GM08714 (cell line): Measurements from ENCODE around the gene ENOX2.
"Not testable (repeated sequence)": the region's sequence is repeated elsewhere in the genome, so short reads cannot be mapped to it uniquely, and the experiment has no call there.

Experiments used
- H3K4me3 ChIP-seq: fragments of 200-500 bp; sonication (Bioruptor generic); 2 replicates; pipeline ENCODE4 v1.5.1; 2014; ENCODE audit warnings: mild to moderate bottlenecking, low read length, inconsistent platforms
- ZNF274 ChIP-seq: IDR thresholded peaks from 2 replicates; pipeline ENCODE4 v1.6.1; 2012; ENCODE audit warnings: mild to moderate bottlenecking, low read depth, low read length

ENOX2 gene, protein sequence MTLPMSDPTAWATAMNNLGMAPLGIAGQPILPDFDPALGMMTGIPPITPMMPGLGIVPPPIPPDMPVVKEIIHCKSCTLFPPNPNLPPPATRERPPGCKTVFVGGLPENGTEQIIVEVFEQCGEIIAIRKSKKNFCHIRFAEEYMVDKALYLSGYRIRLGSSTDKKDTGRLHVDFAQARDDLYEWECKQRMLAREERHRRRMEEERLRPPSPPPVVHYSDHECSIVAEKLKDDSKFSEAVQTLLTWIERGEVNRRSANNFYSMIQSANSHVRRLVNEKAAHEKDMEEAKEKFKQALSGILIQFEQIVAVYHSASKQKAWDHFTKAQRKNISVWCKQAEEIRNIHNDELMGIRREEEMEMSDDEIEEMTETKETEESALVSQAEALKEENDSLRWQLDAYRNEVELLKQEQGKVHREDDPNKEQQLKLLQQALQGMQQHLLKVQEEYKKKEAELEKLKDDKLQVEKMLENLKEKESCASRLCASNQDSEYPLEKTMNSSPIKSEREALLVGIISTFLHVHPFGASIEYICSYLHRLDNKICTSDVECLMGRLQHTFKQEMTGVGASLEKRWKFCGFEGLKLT

DNA sequence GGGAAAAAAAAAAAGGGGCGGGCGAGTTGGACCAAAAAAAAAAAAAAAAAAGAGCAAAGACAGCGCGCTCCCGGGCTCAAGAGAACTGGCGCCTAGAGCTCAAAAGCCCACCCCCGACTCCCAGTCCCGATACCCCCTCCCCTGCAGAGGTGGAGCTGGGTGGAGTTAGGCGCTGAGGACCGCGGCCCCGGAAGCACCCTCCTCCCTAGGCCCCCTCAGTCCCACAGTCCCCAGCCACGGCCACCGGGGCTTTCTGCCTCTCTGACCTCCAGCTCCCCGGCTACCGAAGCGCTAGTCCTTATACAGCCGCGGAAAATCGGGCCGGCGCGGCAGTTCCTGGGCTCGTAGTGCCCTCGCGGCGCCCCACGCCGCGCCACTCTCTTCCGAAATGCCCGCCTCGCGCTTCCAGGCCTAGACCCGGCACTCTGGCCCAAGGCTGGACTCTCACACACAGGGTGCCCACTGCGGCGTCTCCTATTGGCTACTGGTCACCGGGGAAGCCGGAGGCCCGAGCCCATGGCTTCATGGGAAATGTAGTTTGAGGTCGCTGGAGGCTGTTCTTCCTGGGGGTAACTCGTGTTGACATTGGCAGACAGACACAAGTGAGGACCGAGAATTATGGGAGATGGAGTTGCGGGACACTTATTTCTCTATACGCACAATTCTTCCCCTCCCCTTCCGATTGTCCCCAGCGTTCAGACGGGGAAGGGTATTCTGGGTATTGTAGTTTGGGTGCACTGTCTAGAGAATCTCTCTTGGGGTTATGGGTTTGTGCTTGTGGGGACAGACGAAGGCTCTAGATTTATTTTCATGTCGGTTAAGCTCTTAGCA is at the start of gene ENOX2:
ENOX2 (minus strand) TSS at position 427 of the 831 bp plus-strand sequence. CDS start 199,993 bp downstream, outside the sequence.
- H3K4me3 ChIP-seq: peak within 1 kb of the TSS; percentile 84
- no peak for TF ChIP-seq ZNF274

GRCh38 chrX:130952266-130953043 is 49.4 kb upstream of the ENOX2 start:
- no peak for TF ChIP-seq ZNF274
- H3K4me3 ChIP-seq: no peak overlapping the region

GRCh38 chrX:130944230-130944629 is 41.2 kb upstream of the ENOX2 start:
- TF ChIP-seq ZNF274: no peak
- no peak overlapping the region for H3K4me3 ChIP-seq

DNA sequence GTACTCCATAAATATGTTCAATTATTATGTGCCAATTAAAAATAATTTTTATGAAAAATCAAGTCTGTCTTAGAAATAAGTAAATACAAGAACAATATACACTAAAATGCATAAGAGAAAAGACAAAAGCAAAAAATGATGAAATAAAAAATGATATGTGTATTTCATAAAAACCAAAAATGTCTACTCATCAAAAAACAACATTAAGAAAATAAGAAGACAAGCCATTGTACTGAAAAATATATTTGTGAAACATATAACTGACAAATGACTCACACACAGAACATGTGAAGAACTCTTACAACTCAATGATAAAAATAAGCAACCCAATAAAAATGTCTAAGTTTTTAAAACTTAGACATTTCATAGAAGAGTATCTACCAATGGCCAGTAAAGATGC is 34.1 kb upstream of the ENOX2 start:
- no peak for TF ChIP-seq ZNF274
- H3K4me3 ChIP-seq: no peak overlapping the region

DNA sequence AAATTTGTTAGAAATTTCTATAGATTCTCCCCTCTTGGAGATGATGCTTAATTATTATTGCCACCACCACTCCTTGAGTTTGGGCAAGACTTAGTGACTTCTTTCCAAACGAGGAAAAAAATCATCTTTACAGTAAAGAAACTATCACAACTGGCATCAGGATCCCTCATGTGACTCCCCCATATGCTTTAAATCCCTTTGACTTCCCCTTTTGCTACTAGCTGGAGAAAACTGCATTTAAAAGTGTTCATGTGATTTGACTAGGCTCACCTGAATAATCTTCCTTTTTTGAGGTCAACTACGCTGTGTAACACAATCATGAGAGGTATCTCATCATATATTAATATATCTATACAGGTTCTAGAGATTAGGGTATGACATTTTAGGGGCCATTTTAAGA is 30.3 kb upstream of the ENOX2 start:
- H3K4me3 ChIP-seq: no peak overlapping the region
- no peak for TF ChIP-seq ZNF274

DNA sequence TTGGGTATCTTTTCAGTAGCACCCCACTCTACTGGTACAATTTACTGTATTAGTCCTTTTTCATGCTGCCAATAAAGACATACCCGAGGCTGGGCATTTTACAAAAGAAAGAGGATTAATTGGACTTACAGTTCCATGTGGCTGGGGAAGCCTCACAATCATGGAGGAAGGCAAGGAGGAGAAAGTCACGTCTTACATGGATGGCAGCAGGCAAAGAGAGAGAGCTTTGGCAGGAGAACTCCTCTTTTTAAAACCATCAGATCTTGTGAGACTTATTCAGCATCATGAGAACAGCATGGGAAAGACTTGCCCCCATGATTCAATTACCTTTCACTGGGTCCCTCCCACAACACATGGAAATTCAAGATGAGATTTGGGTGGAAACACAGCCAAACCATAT is 17.4 kb upstream of the ENOX2 start:
- not testable (repeated sequence) for H3K4me3 ChIP-seq

DNA sequence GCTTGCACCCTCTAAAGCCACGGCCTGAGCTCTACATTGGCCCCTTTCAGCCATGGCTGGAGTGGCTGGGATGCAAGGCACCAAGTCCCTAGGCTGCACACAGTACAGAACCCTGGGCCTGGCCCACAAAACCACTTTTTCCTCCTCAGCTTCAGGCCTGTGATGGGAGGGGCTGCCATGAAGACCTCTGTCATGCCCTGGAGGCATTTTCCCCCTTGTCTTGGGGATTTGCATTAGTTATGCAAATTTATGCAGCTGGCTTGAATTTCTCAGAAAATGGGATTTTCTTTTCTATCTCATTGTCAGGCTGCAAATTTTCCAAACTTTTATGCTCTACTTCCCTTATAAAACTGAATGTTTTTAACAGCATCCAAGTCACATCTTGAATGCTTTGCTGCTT is 16.7 kb upstream of the ENOX2 start:
- not testable (repeated sequence) for H3K4me3 ChIP-seq

DNA sequence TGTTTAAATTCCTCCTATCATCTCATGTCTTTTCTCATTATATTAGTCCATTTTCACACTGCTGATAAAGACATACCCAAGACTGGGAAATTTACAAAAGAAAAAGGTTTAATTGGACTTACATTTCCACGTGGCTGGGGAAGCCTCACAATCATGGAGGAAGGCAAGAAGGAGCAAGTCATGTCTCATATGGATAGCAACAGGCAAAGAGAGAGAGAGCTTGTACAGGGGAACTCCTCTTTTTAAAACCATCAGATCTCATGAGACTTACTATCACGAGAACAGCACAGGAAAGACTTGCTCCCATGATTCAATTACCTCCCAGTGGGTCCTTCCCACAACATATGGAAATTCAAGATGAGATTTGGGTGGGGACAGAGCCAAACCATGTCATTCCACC is 15.5 kb upstream of the ENOX2 start:
- H3K4me3 ChIP-seq: not testable (repeated sequence)

DNA sequence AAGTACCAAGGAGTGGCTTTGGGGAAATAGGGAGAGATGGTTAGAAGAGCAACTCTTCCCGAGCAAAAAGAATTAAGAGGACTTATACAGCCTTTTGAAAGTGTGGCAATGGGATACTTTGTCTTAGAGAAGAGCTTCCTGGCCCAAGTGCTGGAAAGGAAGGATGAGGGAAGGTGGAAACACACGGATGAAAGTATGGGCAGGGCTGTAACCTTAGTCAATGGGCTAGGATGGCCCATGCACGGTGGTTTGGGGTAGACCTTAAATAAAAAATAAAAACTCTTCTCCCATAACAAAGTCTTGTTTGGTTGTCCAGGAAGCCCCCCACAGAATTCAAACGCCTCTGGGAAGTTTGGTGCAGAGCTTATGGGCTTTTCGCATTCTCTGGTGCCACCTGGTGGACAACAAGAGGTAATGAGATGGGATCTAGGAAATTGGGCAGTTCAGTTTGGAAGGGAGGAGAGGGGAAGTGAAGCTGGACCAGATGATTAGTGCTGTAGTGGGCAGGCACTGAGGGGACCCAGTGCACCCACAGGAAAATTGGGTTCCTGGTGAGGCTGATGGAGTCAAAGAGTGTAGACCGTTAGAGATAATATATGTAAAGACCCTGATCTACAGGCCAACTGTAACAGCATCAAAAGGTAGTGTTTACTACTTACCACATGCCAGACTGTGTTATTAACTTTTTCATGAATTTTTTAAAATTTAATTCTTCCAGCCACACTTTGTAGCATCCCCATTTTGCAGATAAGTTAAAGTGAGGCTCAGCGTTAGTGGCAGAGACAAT is 13.8 kb upstream of the ENOX2 start:
- no peak overlapping the region for H3K4me3 ChIP-seq
- TF ChIP-seq ZNF274: no peak

DNA sequence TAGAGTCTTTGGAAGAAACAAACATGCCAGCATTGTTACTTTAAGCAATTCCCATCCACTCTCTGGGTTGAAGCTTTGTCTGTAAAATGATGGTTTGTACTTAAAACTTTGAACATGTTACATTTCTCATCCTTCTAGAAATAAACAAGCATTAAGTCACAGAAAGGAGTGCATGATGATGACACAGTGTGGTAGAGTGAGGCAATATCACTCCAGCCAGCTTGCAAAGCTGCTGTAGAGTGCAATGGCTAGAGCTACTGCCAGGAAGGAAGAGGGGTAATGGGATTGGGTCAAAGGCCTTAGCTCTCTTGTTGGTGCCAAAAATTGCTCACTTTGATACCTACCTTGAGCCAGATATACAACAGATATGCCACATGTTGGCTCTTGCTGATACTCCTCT is 12.3 kb upstream of the ENOX2 start:
- H3K4me3 ChIP-seq: no peak overlapping the region
- TF ChIP-seq ZNF274: no peak

DNA sequence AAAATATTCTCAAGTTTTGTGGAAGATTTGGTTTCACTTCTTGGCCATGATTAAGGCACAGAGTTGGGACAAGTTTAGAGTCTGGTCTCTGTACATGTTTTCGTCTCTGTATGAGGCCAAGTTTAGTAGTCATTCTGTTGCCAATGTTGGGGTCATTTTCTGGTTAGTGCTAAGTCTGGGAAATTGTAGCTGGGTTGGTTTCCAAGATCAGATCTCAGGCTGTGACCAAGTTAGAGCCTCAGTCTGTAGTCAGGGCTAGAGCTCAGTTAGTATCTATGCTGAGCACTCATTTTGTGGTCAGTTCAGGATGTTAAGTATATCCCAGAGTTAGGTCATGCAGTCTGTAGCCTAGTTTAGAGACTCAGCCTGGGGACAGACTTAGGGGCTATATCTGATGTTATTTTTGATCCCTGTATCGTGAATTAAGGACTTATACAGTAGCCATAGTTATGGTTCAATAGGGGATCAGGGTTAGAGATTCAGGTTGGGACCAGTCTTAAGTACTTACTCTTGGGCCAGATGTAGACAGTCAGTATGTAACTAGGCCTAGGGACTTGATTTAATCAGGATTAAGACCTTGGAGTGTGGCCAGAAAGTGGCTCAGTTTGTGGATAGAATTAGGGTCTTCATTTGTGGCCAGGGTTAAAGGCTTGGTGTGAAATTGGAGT is 6.6 kb upstream of the ENOX2 start:
- TF ChIP-seq ZNF274: no peak
- no peak overlapping the region for H3K4me3 ChIP-seq

GRCh38 chrX:130906776-130907175 is 3.8 kb upstream of the ENOX2 start:
- no peak for TF ChIP-seq ZNF274
- H3K4me3 ChIP-seq: no peak overlapping the region

- H3K4me3 ChIP-seq: peak overlapping the region; percentile 84
- TF ChIP-seq ZNF274: no peak
These were observed 595 bp downstream of the ENOX2 start for GRCh38 chrX:130902446-130902782.
